OCI-M2 (cell line): ENCODE results near the gene EZR.

Source experiments
- DNase-seq: peaks from one replicate; lab custom pipeline; 2025; ENCODE audit not compliant: unreplicated experiment; lab: John Stamatoyannopoulos, UW

The EZR gene

DNA sequence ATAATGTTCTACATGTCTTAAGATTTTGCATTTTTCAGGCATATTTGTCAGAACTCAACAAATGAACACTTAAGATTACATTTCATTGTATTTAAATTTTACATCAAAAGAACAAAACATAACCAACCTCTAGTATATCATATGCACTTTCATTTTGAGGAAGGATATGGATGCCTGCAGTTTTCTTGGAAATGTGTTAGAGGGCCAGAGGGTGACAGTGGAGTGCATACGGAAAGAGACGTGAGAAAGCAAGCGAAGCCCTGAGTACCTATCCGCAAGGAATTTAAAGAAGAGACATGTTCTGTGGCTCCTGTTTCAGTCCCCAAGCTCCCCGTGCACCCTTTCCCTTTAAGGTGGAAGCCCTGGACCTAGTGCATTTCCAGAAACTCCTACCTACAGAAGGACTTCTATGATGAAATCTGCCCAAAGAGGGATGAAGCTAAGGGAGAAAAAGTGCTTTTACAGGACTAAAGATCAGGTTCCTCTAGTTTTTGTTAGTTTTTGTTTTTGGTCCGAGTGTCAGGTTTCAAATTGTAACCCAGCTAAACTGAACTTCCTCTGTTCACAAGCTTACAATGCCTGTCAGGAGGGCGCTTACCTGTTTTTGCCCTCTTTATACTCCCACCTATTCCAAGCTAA lies 38.8 kb downstream of the EZR start:
- no peak for DNase-seq

DNA sequence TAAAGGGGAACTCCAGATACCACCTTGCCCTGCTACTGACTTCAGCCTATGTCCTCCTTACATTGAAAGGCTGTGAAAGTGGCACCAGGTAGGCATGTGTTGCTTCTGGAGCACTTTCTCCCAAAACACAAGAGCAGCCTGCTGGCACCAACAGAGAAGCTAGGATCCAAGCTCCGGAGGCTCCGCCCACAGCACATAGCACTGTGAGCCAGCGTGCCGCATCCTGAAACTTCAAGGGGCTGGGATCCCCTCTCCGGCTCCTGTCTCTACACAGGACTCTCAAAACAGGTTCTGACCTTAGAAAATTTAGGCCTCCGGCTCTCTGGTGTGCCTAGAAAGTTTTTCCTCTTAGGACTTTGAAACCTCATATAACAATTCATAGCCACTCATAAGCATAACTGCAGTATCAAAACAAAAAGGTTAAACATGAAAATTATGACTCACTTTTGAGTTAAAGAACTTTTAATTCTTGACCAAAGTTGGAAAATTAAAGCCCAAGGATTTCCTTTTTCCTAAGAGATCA lies 41.1 kb downstream of the EZR start:
- no peak for DNase-seq

DNA sequence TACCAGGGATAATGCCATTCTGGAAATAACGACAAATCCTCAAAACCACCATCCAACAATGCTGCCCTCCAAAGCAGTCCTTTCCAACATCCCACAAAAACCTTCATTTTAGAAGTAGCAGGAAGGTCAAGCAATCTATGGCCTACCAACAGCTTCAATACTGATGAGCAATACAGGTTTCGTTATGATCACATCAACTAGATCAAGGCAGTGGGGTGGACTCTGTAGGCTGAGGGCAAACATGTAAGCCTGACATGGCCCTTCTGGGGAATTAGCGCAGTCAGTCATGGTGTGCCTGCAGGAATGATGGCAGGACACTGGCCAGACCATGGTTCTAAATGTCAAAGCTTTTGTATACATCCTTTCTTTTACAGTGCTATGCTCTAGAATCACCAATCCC lies 41.7 kb downstream of the EZR start:
- no peak for DNase-seq

DNA sequence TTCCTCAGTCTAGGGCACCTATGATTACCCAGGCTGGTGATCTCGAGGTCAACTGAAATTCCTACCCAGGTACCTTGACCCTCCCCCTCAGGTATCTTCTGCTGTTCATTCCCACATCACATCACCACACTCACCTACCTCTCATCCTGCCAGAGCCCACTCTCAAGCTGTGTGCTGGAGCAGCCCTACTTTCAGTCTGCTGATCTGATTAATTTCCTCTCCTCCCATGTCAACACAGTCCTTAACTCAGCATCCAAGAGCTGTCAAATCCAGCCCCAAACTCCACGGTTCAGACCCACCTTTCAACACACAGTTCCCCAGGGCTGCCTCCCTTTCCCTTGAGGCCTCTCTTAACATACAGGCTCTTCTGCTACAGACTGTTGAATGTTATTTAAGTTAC lies 42.4 kb downstream of the EZR start:
- DNase-seq = no peak

DNA sequence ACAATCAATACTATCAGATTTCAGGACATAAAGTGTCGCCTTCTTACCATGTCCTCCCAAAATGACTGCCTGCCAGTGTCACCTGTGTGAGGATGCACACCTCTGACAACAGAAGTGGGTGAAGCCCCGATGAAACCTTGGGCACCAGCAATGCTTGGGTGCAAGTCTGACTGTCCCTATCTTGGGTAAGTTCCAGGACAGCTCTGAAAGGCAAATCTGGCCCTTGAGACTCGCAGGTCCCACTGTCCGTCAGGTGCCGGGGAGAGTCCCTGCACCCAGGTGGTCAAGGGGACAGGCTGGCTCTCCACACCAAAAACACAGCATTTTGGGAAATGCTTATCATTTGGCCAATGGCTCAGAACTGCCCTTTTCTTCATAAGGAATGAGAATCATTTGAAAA lies 43.3 kb downstream of the EZR start:
- DNase-seq = no peak

DNA sequence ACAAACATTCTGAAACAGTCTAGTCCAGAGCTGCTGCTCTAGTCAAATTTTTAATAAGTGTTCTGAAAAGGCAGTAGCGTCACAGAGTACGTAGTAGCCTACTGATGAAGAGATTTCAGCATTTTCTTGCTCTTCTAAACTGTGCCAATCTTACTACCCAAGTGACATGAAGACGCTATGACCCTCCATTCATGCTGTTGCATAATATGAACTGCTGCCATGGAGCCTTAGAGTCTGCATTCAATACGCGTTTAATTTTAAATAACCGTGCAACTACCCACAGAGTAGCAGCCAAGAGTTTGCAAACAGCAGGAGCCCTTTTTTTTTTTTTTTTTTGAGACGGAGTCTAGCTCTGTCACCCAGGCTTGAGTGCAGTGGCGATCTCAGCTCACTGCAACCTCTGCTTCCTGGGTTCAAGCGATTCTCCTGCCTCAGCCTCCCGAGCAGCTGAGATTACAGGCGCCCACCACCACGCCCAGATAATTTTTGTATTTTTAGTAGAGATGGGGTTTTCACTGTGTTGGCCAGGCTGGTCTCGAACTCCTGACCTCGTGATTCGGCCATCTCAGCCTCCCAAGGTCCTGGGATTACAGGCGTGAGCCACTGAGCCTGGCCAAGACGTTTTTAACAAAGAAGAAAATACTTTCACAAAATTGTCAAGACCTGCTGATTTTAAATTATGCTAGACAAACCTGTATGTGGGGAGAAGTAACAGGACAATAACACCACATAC lies 44.3 kb downstream of the EZR start:
- no peak for DNase-seq

DNA sequence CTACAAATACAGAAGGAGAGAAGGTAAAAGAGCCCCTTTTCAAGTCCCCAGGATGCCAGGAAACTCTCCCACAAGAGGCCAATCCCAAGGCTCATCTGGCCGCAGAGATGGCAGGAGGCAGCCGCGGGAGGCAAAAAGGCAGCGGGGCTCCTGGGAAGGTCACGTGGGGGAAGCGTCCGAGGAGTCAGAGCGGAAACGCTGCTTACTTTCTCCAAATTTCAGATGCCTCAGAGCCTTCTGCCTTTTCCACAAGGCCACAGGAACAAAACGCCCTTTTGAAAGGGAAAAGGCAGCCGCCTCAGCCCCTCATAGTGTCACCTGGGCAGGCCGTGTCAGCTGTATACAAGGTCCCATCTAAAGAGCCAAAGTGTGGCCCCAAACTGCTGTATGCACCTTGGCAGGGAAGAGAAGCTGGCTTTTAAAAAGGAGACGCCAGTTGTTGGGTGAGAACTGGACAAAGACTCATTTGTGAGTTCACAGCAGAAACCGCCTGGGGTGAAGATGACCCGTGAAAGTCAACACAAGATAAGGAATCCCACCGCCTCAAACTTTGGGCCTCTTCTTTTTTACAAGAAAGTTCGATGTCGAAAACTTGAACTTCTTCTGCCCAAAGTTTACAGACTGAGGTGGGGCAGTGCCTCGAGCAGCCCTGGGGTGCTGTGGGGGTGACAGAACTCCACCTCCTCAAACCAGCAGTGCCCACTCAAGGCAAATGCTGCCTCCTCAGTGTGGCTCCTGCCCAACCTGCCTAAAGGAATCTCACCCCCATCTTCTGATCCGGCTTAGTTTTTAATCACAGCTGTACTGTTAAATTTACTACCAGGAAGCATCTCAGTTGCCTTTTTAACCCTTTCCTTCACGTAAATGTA lies 45.4 kb downstream of the EZR start:
- no peak for DNase-seq

DNA sequence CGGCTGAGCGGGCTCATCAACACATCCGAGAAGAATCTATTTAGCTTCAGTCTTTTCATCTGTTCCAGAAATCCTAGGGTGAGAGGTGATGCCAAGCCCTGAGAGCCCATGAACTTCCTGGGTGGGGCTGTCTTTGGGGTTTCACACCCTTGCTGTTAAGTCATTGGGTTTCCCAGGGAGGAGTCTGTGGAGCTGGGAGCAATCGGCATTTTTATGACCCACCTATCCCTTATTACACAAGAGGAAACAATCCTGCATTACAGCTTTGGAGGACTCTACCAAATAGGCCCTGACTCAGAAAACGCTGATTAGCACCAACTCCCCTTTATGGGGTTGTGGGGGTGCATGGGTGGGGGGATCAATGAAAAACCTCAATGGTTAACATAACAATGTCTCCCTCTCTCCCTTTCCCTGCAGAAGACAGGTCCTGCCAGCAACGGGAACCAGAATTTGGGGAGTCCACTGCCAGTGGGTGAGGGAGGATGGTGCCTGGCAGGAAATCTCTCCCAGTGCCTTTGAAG lies 46.3 kb downstream of the EZR start:
- DNase-seq = no peak

DNA sequence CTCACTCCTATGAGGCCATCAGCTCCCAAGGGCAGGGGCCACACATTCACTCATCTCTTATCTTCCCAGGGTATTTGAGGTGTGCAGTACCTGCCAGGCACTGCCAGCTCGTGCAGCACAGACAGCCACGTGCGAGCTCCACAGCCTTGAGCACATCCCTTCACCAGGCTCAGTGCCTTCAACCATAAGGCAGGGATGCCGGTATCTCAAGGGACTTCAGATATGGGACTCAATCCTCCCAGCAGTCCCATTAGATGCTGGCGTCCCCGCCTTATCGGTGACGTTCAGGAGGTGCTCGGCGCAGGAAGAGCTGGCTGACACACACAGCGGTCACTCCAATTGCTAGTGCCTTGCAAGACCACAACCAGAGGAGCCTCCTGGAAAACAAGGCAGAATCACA lies 47.0 kb downstream of the EZR start:
- DNase-seq = no peak

DNA sequence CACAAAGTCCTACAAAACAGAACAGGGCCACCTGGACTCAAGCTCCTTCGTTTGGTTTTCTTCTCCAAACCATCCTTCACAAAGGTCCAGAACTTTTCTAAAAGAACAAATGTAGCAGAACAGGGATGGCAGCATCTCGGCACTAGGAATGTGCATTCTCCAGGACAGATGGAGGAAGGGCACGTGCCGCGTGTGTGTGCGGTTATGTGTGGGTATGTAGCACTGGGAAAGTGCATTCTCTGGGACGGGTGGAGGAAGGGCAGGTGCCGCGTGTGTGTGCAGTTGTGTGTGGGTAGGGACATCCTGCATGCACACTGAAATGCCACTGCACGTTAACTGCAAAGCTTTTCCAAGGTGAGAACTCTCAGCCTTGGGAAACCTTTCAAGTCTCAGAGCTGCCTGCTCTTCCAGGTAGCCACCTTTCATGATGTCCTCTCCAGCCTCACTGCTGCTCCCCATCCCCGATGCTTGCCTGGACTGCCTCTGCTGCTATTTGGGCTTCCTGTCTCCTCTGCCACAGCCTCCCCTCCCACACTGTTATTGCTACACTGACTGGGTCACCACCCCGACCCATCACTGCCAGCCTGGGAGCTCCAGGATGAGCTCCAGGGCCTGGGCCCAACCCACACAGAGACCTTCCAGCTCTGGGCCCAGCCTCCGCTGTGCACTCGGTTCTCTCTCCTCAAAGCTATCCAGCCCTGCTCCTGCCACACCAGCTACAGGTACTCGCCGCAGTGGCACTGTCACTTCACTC lies 47.6 kb downstream of the EZR start:
- DNase-seq = no peak

DNA sequence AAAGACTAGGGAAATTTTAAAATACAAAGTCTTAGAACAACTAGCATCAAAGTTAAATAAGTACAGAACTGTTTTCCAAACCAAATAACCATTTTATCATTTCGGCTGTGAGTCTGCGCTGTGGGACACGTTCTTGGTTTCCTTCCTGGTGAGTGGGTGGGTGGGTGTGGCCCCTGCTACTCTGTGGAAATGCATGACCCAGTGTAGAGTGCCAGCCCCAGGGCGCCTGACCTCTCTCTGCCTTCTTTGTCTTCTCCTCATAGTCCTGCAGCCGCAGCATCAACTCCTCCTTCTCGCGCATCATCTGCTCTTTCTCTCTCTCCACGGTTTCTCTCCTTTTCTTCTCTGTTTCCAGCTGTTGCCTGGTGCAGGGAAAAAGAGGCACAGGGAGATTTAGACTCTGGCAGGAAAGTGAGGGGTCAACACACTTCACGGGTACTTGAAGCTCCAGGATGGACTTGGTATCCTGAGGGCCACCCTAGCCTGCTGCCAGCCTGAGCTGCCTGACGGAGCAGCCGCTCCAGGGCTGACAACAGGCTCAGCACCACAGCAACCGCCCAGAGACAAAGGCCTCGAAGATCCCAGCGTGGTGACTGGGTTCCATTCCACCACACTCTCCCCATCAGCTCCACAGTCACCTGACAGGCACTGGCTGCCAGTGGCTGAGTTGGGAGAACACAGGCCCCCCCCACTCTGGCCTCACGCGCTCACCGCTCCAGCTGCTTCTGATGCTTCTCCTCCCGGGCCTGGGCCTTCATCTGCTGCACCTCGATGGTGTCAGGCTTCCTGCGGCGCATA lies 48.4 kb downstream of the EZR start:
- DNase-seq = no peak

DNA sequence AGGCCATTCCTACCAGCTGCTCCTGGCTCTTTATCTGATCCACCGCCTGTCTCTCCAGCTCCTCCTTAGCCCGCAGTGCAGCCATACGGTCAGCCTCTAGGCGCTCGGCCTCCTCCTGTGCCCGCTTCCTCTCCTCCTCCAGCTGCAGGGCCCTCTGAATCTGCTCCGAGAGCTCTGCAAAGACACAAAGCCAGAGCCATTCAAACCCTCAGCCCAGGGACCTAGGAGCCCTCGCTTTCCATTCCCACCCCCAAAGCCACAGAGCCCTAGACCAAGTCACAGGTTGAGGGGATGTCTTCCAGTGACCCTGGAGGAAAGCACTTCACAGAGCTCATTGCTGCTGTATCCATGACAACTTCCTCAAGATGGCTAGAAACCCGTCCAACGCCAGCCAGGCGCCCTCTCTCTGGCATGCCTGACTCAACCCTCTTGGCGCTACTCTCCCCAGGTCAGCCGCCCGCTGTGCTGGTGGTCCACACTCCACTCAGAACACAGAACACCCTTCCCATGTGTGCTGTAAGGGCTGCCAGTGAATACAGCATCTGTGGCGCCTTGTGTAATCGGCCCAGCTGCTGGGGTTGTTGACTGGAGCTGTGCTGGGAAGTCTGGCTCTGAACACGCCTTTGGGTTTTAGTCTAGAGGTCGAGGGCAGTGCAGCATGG lies 49.3 kb downstream of the EZR start:
- DNase-seq = no peak

DNA sequence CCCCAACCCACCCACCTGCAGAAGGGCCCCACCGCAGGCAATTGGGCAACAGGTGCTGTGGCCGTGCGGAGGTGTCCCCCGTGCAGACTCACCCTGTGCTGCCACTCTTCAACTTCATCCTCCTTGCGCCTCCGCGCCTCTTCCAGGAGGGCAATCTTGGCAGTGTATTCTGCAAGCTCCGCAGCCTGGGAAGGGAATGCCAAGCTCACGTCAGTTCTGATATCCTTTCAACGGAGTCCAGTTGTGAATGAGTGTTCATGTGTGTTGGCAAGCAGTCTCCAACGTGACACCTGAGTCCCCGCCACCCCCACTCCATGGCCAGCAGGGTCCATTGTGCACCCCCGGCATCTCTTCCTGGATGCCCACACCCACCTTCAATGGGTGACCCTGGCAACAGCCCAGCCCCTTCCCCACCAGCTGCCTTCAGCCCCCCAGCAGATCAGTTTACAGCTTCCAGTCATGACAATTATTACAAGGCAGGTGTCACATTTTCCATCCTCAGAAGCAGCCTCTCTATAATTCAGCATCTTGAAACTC lies 49.9 kb downstream of the EZR start:
- DNase-seq = no peak

DNA sequence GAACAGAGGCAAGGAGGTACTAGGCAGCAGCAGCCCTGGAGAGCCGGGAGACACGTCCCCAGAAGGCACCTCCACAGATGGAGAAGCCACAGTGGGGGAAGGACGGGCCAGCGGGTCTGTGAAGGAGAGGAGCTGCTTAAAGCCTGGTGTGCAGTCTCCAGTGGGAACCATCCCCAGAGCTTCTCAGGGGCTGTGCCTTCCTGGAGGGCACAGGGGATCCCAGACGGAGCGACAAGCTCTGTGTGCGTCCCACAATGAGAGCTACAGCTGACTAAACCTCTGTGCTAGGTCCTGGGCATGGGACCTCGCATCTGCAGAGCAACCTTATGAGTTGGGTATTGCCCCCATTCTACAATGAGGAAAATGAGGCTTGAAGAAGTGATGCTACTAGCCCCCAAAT lies 50.7 kb downstream of the EZR start:
- DNase-seq = no peak

DNA sequence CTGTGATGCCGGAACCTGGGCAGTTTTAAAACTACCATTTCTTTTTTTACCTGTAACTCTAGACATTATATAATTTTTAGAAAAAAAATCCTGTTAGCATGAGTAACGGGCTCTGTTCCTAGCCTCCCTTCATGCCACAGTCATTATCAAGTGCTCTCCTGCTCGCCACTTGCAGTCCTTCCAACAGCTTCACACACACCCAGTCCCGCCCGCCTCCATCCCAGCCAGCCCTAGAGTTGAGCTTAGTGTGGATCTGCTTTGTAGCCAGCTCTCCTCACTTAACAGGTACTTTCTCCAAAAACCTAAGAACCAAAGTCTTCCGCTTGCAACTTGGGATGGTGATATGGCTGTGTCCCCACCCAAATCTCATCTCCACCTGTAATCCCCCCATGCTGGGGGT lies 51.5 kb downstream of the EZR start:
- DNase-seq = no peak

DNA sequence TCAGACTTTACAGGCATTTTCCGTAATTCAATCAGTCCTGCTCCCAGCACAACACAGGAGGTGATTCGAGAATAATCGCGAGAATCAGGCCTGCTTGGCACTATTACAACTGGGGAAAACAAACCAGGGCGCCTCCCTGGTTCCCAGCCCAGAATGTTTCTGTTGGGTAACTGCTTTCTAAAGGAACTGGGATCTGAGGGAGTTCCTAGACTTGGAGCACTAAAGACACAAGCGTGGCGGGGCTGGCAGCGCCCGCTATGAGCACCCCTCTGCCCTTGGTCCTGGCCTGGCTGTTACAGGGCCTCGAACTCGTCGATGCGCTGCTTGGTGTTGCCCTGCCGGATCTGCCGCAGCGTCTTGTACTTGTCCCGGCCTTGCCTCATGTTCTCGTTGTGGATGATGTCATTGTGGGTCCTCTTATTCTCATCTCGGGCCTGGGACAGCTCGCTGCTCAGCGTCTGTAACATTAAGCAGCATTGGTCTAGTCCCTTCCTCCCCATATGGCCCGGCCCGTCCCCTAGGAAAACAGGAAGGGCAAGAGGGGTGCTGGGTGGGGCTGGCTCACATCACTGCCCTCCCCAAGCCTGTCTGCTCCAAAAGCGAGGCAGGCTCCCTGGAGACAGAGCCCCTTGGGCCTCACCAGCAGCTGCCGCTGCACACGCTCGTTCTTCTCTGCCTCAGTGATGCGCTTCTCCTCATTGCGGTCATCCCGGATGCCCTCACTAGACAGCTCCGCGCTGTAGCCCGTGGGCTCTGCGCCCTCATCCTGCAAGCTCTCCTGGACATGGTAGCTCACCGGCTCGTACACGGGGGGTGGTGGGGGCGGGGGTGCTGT lies 52.3 kb downstream of the EZR start:
- no peak for DNase-seq

DNA sequence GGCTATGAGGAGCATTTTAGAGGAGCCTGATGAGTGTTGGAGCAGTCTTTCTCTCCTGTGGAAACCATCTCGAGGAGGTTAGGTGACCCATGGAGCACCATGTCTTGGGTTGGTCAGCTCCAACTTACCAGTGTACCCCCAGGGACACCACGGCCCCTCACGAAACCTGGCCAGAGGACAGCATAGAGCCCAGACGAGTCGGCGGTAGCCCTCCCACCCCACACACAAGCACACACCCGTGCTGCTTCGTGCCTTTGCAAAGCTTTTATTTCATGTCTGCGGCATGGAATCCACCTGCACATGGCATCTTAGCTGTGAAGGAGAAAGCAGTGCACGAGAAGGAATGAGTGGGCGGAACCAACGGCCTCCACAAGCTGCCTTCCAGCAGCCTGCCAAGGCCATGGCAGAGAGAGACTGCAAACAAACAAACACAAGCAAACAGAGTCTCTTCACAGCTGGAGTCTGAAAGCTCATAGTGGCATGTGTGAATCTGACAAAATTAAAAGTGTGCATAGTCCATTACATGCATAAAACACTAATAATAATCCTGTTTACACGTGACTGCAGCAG lies 53.6 kb downstream of the EZR start:
- no peak for DNase-seq

DNA sequence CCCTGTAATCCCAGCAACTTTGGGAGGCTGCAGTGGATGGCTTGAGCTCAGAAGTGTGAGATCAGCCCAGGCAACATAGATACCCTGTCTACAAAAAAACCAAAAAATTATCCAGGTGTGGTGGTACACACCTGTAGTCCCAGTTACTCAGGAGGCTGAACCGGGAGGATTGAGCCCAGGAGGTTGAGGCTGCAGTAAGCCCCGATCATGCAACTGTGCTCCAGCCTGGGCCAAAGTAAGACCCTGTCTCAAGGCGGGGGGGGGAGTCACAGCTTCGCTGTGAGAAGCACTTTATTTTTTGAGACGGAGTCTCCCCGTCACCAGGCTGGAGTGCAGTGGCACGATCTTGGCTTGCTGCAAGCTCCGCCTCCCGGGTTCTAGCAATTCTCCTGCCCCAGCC lies 54.2 kb downstream of the EZR start:
- DNase-seq = no peak
